ENCODE measurements around the gene IFNA13. TPM values are rescaled to one million over a fixed set of nuclear protein-coding genes. Genes with fewer than 3 reads are reported as not detected.

The IFNA13 gene
- total and polyA plus RNA-seq, 2 of the 13 experiments (the other 11 are each of a cell fraction or from before 2014, with no cell fraction given) = not detected

- intact Hi-C loops (cut with micrococcal nuclease; ENCODE audit: unreplicated experiment) (no loop called here), in situ Hi-C loops (cut with HindIII; ENCODE audit: extremely low pct_ligation_motif_present, low pct_unique_long_range_greater_than_20kb) (no loop called here)
- no peaks in the 10 kb centered on the region for H4K20me1 ChIP-seq (ENCODE audit: insufficient read depth, low read length)
- TF ChIP-seq ZNF850 (CRISPR knock-in tag; conservative IDR thresholded peaks at IDR 0.05) = no peak
- TF ChIP-seq, protein P1, sequence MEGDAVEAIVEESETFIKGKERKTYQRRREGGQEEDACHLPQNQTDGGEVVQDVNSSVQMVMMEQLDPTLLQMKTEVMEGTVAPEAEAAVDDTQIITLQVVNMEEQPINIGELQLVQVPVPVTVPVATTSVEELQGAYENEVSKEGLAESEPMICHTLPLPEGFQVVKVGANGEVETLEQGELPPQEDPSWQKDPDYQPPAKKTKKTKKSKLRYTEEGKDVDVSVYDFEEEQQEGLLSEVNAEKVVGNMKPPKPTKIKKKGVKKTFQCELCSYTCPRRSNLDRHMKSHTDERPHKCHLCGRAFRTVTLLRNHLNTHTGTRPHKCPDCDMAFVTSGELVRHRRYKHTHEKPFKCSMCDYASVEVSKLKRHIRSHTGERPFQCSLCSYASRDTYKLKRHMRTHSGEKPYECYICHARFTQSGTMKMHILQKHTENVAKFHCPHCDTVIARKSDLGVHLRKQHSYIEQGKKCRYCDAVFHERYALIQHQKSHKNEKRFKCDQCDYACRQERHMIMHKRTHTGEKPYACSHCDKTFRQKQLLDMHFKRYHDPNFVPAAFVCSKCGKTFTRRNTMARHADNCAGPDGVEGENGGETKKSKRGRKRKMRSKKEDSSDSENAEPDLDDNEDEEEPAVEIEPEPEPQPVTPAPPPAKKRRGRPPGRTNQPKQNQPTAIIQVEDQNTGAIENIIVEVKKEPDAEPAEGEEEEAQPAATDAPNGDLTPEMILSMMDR (CRISPR knock-in tag; IDR thresholded peaks at IDR 0.05) = peak; percentile 34; the same call in 1 of the 2 replicates
- TF ChIP-seq ZNF431 (CRISPR knock-in tag; IDR thresholded peaks at IDR 0.05; ENCODE audit: borderline replicate concordance, low read depth) = no peak
- TF ChIP-seq STAG1 (CRISPR knock-in tag; IDR thresholded peaks at IDR 0.05) = peak; percentile 18; the same call in 1 of the 2 replicates
- no peak overlapping the region for H3K4me2 ChIP-seq (ENCODE audit: low read depth, low read length)
- H3K9ac ChIP-seq (ENCODE audit: insufficient read depth, low read depth, low read length) = no peak overlapping the region
- H3K9me3 ChIP-seq (ENCODE audit: low read length) = no peaks in the 10 kb centered on the region
- POLR2A ChIA-PET = no interaction called here
- no peaks in the 10 kb centered on the region for H3K79me2 ChIP-seq (ENCODE audit: insufficient read depth, low read length)
- no peaks in the 10 kb centered on the region for H3K27me3 ChIP-seq (ENCODE audit: control insufficient read depth in 1 of 2, insufficient read depth in 2 of 2, low read length in 2 of 2)
- ATAC-seq (peak; percentile 89), DNase-seq (ENCODE audit: low spot score) (no peak), FAIRE-seq (no peak)
- 4% methylated on average over 5 of the region's 5 CpGs for WGBS (ENCODE audit: low lambda C conversion rate)
- H3K4me1 ChIP-seq (ENCODE audit: insufficient read depth, low read length) = no peaks in the 10 kb centered on the region
- BruUV-seq (replicated peaks) = no TSS peak
- H3K36me3 ChIP-seq (replicated peaks in 1 of 2; ENCODE audit: control insufficient read depth in 1 of 2, insufficient read depth in 2 of 2, low read length in 2 of 2) = no peaks in the 10 kb centered on the region
- no peak overlapping the region for H2AFZ ChIP-seq (ENCODE audit: low read length)
- no peak overlapping the region for H3K4me3 ChIP-seq (replicated peaks in 1 of 3; ENCODE audit: insufficient read depth in 1 of 3, low read depth in 2 of 3, low read length in 3 of 3)
- no peak overlapping the region for H3K27ac ChIP-seq (ENCODE audit: extremely low read length, insufficient read depth, low read length)
- CTCF ChIA-PET (ENCODE audit: low intra/inter-chr PET ratio, low total read pairs) = no interaction called here
Observed at GRCh38 chr9:21413624-21414023, 45.8 kb upstream of the IFNA13 start.

- ATAC-seq = no peak
- Histone ChIP-seq H4K20me1 (ENCODE audit: insufficient read depth, low read length) (no peaks in the 10 kb centered on the region), H3K4me1 (ENCODE audit: insufficient read depth, low read length) (no peaks in the 10 kb centered on the region), H3K9ac (ENCODE audit: insufficient read depth, low read depth, low read length) (no peak overlapping the region), H3K27ac (ENCODE audit: extremely low read length, insufficient read depth, low read length) (no peak overlapping the region), H3K9me3 (ENCODE audit: low read length) (no peaks in the 10 kb centered on the region), H3K27me3 (ENCODE audit: control insufficient read depth in 1 of 2, insufficient read depth in 2 of 2, low read length in 2 of 2) (no peaks in the 10 kb centered on the region), H3K4me3 (replicated peaks in 1 of 3; ENCODE audit: insufficient read depth in 1 of 3, low read depth in 2 of 3, low read length in 3 of 3) (no peak overlapping the region), H3K4me2 (ENCODE audit: low read depth, low read length) (no peak overlapping the region), H3K36me3 (replicated peaks in 1 of 2; ENCODE audit: control insufficient read depth in 1 of 2, insufficient read depth in 2 of 2, low read length in 2 of 2) (no peaks in the 10 kb centered on the region), H2AFZ (ENCODE audit: low read length) (no peak overlapping the region), H3K79me2 (ENCODE audit: insufficient read depth, low read length) (no peaks in the 10 kb centered on the region)
- intact Hi-C loops (cut with micrococcal nuclease; ENCODE audit: unreplicated experiment) (no loop called here), in situ Hi-C loops (cut with HindIII; ENCODE audit: extremely low pct_ligation_motif_present, low pct_unique_long_range_greater_than_20kb) (no loop called here)
- BruUV-seq (replicated peaks) = no TSS peak
- DNase-seq (ENCODE audit: low spot score) = no peak
- WGBS (ENCODE audit: low lambda C conversion rate) = 0% methylated on average over 4 of the region's 4 CpGs
- ChIA-PET CTCF (ENCODE audit: low intra/inter-chr PET ratio, low total read pairs) (no interaction called here), POLR2A (no interaction called here)
- FAIRE-seq = no peak
- TF ChIP-seq JUN (CRISPR knock-in tag; IDR thresholded peaks at IDR 0.05) (no peak), ZBTB33 (CRISPR knock-in tag; IDR thresholded peaks at IDR 0.05) (no peak), THRA (CRISPR knock-in tag; IDR thresholded peaks at IDR 0.05; ENCODE audit: borderline replicate concordance) (no peak), SNRNP70 (IDR thresholded peaks at IDR 0.05; ENCODE audit: low read depth, low read length) (no peak), NCOA2 (CRISPR knock-in tag; IDR thresholded peaks at IDR 0.05) (no peak), KLF12 (CRISPR knock-in tag; IDR thresholded peaks at IDR 0.05; ENCODE audit: borderline replicate concordance) (no peak), KAT7 (CRISPR knock-in tag; IDR thresholded peaks at IDR 0.05; ENCODE audit: borderline replicate concordance) (no peak)
- TF ChIP-seq, protein P2, sequence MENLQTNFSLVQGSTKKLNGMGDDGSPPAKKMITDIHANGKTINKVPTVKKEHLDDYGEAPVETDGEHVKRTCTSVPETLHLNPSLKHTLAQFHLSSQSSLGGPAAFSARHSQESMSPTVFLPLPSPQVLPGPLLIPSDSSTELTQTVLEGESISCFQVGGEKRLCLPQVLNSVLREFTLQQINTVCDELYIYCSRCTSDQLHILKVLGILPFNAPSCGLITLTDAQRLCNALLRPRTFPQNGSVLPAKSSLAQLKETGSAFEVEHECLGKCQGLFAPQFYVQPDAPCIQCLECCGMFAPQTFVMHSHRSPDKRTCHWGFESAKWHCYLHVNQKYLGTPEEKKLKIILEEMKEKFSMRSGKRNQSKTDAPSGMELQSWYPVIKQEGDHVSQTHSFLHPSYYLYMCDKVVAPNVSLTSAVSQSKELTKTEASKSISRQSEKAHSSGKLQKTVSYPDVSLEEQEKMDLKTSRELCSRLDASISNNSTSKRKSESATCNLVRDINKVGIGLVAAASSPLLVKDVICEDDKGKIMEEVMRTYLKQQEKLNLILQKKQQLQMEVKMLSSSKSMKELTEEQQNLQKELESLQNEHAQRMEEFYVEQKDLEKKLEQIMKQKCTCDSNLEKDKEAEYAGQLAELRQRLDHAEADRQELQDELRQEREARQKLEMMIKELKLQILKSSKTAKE (CRISPR knock-in tag; IDR thresholded peaks at IDR 0.05; ENCODE audit: borderline replicate concordance) = no peak
Observed at GRCh38 chr9:21413151-21413550, 45.3 kb upstream of the IFNA13 start.
